GM12878 (cell line): Measurements from ENCODE around the gene LUZP2.

Experiments used
- POLR2A ChIP-seq: IDR thresholded peaks from 2 replicates; pipeline ENCODE4 v1.6.1; 2011; ENCODE audit warnings: low read depth, mild to moderate bottlenecking, low read length
- TCF12 ChIP-seq: IDR thresholded peaks from 2 replicates; pipeline ENCODE4 v1.6.1; 2011; ENCODE audit warnings: low read depth, mild to moderate bottlenecking, low read length
- TF ChIP-seq, protein P1 (sequence below): IDR thresholded peaks from 2 replicates; pipeline ENCODE4 v1.6.1; 2011; ENCODE audit warnings: mild to moderate bottlenecking, low read depth, low read length, moderate library complexity; ENCODE audit not compliant: insufficient replicate concordance

DNA sequence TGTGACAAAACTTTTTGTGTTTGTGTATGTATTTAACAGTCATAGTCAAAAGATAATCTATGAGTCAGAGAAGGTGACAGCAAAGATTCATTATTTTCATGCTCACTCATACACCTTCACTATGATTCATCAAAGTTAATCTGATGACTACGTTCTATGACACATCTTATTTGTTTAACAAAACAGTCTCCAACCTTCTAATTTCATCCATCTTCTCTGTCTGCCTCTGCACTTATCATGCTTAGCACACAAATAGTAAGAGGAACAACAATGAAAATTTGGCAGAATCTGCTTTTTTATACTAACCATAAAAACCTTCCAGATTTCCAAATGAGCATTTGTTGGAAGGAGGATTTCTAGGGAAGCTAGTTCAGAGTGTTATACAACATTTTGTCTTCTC, 568.9 kb downstream of the LUZP2 start:
- TF ChIP-seq TCF12 (no peak), POLR2A (no peak)
- TF ChIP-seq, protein P1, sequence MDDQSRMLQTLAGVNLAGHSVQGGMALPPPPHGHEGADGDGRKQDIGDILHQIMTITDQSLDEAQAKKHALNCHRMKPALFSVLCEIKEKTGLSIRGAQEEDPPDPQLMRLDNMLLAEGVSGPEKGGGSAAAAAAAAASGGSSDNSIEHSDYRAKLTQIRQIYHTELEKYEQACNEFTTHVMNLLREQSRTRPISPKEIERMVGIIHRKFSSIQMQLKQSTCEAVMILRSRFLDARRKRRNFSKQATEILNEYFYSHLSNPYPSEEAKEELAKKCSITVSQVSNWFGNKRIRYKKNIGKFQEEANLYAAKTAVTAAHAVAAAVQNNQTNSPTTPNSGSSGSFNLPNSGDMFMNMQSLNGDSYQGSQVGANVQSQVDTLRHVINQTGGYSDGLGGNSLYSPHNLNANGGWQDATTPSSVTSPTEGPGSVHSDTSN, result no peak
